Skin of body (tissue), 2 donors: ENCODE results near the gene MAST2. TPM values are rescaled to one million over a fixed set of nuclear protein-coding genes. Genes with fewer than 3 reads are reported as not detected.
"Not testable (repeated sequence)": the region's sequence is repeated elsewhere in the genome, so short reads cannot be mapped to it uniquely, and the experiment has no call there.

ENCODE experiments used
- DNase-seq: peaks from one replicate; lab custom pipeline; 2025; lab: John Stamatoyannopoulos, UW
- total RNA-seq: library from RNA; depleted of rRNA; stranded (reverse); fragments of >200 nt; gene quantifications from one replicate; pipeline ENCODE4 v1.2.3, GENCODE V29; 2014

The MAST2 gene
- total RNA-seq, 1 donor from 2014 or later = 29.0 TPM

GRCh38 chr1:46057215-46057614 lies 253.8 kb downstream of the MAST2 start:
- DNase-seq = not testable (repeated sequence)

GRCh38 chr1:46057781-46058180 lies 254.4 kb downstream of the MAST2 start:
- no peak for DNase-seq

- no peak for DNase-seq
Observed at GRCh38 chr1:46058936-46059335, 255.5 kb downstream of the MAST2 start.

- DNase-seq = no peak
Observed at GRCh38 chr1:46061146-46061545, 257.7 kb downstream of the MAST2 start.

- no peak for DNase-seq
Observed at GRCh38 chr1:46062651-46063319, 259.4 kb downstream of the MAST2 start.

- no peak for DNase-seq
Observed at GRCh38 chr1:46064708-46065107, 261.3 kb downstream of the MAST2 start.

- no peak for DNase-seq
Observed at GRCh38 chr1:46065405-46065804, 262.0 kb downstream of the MAST2 start.

- DNase-seq = no peak
Observed at GRCh38 chr1:46067652-46068051, 264.2 kb downstream of the MAST2 start.

GRCh38 chr1:46068525-46068924 lies 265.1 kb downstream of the MAST2 start:
- DNase-seq = no peak

- no peak for DNase-seq
Observed at GRCh38 chr1:46070164-46070814, 266.9 kb downstream of the MAST2 start.

- DNase-seq = no peak
Observed at GRCh38 chr1:46072975-46073374, 269.6 kb downstream of the MAST2 start.

- no peak for DNase-seq
Observed at GRCh38 chr1:46076343-46076742, 272.9 kb downstream of the MAST2 start.

GRCh38 chr1:46077644-46078043 lies 274.2 kb downstream of the MAST2 start:
- no peak for DNase-seq

- DNase-seq = no peak
Observed at GRCh38 chr1:46080257-46080656, 276.8 kb downstream of the MAST2 start.

GRCh38 chr1:46081206-46081605 lies 277.8 kb downstream of the MAST2 start:
- no peak for DNase-seq

- DNase-seq = no peak
Observed at GRCh38 chr1:46081619-46082018, 278.2 kb downstream of the MAST2 start.

- no peak for DNase-seq
Observed at GRCh38 chr1:46083579-46083978, 280.2 kb downstream of the MAST2 start.

- DNase-seq = no peak
Observed at GRCh38 chr1:46084553-46085451, 281.4 kb downstream of the MAST2 start.
